GM23338 (cell line): ENCODE results near the gene SMIM22. TPM values are rescaled to one million over a fixed set of nuclear protein-coding genes. Genes with fewer than 3 reads are reported as not detected.

Experiments
- ATAC-seq: fragments of 200-7000 bp; cut with Tn5 transposase; 3 replicates; pipeline ENCODE4 v1.9.1; 2020
- DNase-seq: peaks from one replicate; pipeline ENCODE4 v3.0.0-alpha.2; 2015; ENCODE audit warnings: low spot score
- H2AFZ ChIP-seq: fragments of 200-600 bp; sonication (generic); 2 replicates; pipeline ENCODE4 v1.8.0; 2016; ENCODE audit warnings: antibody characterized with exemption, mild to moderate bottlenecking, moderate library complexity
- H3F3A ChIP-seq: fragments of 200-600 bp; sonication (generic); replicated peaks from 2 replicates; pipeline ENCODE4 v1.8.0; 2017; ENCODE audit warnings: antibody characterized with exemption, mixed run types, low read depth
- H3K27ac ChIP-seq: fragments of 200-600 bp; sonication (generic); 2 replicates; pipeline ENCODE4 v1.6.1; 2016; ENCODE audit warnings: low read depth
- H3K27me3 ChIP-seq: fragments of 200-600 bp; sonication (generic); 2 replicates; pipeline ENCODE4 v1.8.0; 2016; ENCODE audit warnings: mild to moderate bottlenecking, mixed run types, moderate library complexity; ENCODE audit not compliant: insufficient read depth
- H3K36me3 ChIP-seq: fragments of 200-600 bp; sonication (generic); 2 replicates; pipeline ENCODE4 v1.8.0; 2016; ENCODE audit warnings: mild to moderate bottlenecking; ENCODE audit not compliant: insufficient read depth
- H3K4me1 ChIP-seq: fragments of 200-600 bp; sonication (generic); 2 replicates; pipeline ENCODE4 v1.8.0; 2016; ENCODE audit warnings: mild to moderate bottlenecking, moderate library complexity; ENCODE audit not compliant: insufficient read depth
- H3K4me2 ChIP-seq: fragments of 200-600 bp; sonication (generic); 2 replicates; pipeline ENCODE4 v1.7.1; 2017; ENCODE audit warnings: mixed run types
- H3K4me3 ChIP-seq: fragments of 200-600 bp; sonication (generic); 2 replicates; pipeline ENCODE4 v1.6.1; 2016; ENCODE audit warnings: mixed run types
- H3K79me2 ChIP-seq: fragments of 200-600 bp; sonication (generic); replicated peaks from 2 replicates; pipeline ENCODE4 v1.8.0; 2017; ENCODE audit warnings: mild to moderate bottlenecking; ENCODE audit not compliant: insufficient read depth
- H3K9me2 ChIP-seq: fragments of 200-600 bp; sonication (generic); 2 replicates; pipeline ENCODE4 v1.8.0; 2017; ENCODE audit not compliant: insufficient read depth
- H4K20me1 ChIP-seq: fragments of 200-600 bp; sonication (generic); replicated peaks from 2 replicates; pipeline ENCODE4 v1.8.0; 2017; ENCODE audit warnings: mild to moderate bottlenecking; ENCODE audit not compliant: insufficient read depth
- H3K27ac Mint-ChIP-seq: 2 replicates; pipeline ENCODE4 v1.8.0; 2020; ENCODE audit warnings: inconsistent platforms, mild to moderate bottlenecking, moderate library complexity, mixed read lengths
- H3K27me3 Mint-ChIP-seq: 3 replicates; pipeline ENCODE4 v1.8.0; 2022; ENCODE audit warnings: low read depth, mild to moderate bottlenecking, moderate library complexity, mixed read lengths, inconsistent platforms; ENCODE audit not compliant: insufficient read depth, poor library complexity
- H3K36me3 Mint-ChIP-seq: 3 replicates; pipeline ENCODE4 v1.8.0; 2021; ENCODE audit warnings: low read depth, mild to moderate bottlenecking, inconsistent platforms, moderate library complexity, mixed read lengths
- H3K4me1 Mint-ChIP-seq: 3 replicates; pipeline ENCODE4 v1.8.0; 2020; ENCODE audit warnings: mild to moderate bottlenecking, inconsistent platforms, mixed read lengths
- H3K4me3 Mint-ChIP-seq: 3 replicates; pipeline ENCODE4 v1.8.0; 2021; ENCODE audit warnings: moderate library complexity, mild to moderate bottlenecking, inconsistent platforms, mixed read lengths
- H3K9me3 Mint-ChIP-seq: 3 replicates; pipeline ENCODE4 v1.8.0; 2020; ENCODE audit warnings: moderate library complexity, mild to moderate bottlenecking, inconsistent platforms, mixed read lengths
- CREB1 ChIP-seq: fragments of 250-450 bp; sonication (Bioruptor Pico); IDR thresholded peaks from 2 replicates; pipeline ENCODE4 v1.5.0; 2020; ENCODE audit warnings: low read depth, mild to moderate bottlenecking, moderate library complexity
- CTCF ChIP-seq, 2 experiments: fragments of 200-600 bp in 1 of 2; sonication (generic) in 1 of 2; conservative IDR thresholded peaks; 2 replicates each; pipeline versions ENCODE4 v1.5.1 to v1.6.1; 2016 to 2017; ENCODE audit warnings: antibody characterized with exemption in 2 of 2, low read depth in 2 of 2, mild to moderate bottlenecking in 2 of 2, moderate library complexity in 1 of 2
- EZH2 ChIP-seq: fragments of 200-600 bp; sonication (generic); IDR thresholded peaks from one replicate; pipeline ENCODE4 v1.8.0; 2017; ENCODE audit warnings: antibody characterized with exemption, mild to moderate bottlenecking, low read depth; ENCODE audit not compliant: unreplicated experiment
- EZH2phosphoT487 ChIP-seq: fragments of 200-600 bp; sonication (generic); IDR thresholded peaks from one replicate; pipeline ENCODE4 v1.8.1; 2018; ENCODE audit warnings: antibody characterized with exemption; ENCODE audit not compliant: unreplicated experiment
- JUNB ChIP-seq: IDR thresholded peaks from one replicate; pipeline ENCODE4 v1.6.1; 2016; ENCODE audit warnings: antibody characterized with exemption; ENCODE audit not compliant: unreplicated experiment
- NANOG ChIP-seq: IDR thresholded peaks from 2 replicates; pipeline ENCODE4 v1.6.1; 2016; ENCODE audit warnings: antibody characterized with exemption, borderline replicate concordance
- POLR2AphosphoS5 ChIP-seq: IDR thresholded peaks from 2 replicates; pipeline ENCODE4 v1.6.1; 2016; ENCODE audit warnings: antibody characterized with exemption, low read depth
- REST ChIP-seq: IDR thresholded peaks from one replicate; pipeline ENCODE4 v1.6.1; 2018; ENCODE audit warnings: antibody characterized with exemption; ENCODE audit not compliant: unreplicated experiment
- STAT1 ChIP-seq: IDR thresholded peaks from one replicate; pipeline ENCODE4 v1.6.1; 2016; ENCODE audit warnings: antibody characterized with exemption; ENCODE audit not compliant: unreplicated experiment
- ZNF114 ChIP-seq: fragments of 250-450 bp; sonication (Bioruptor Pico); IDR thresholded peaks from 2 replicates; pipeline ENCODE4 v1.5.0; 2020; ENCODE audit warnings: mild to moderate bottlenecking, moderate library complexity
- ZNF331 ChIP-seq: fragments of 250-450 bp; sonication (Bioruptor Pico); IDR thresholded peaks from 2 replicates; pipeline ENCODE4 v1.5.0; 2020; ENCODE audit warnings: low read depth, mild to moderate bottlenecking, moderate library complexity
- polyA plus RNA-seq: library from polyadenylated mRNA; unstranded; fragments of >200 nt; fragmentation: Nextera tagmentation; extraction: Ambion mirVana; gene quantifications from 2 replicates; pipeline ENCODE4 v1.2.1, GENCODE V29; 2016
- total RNA-seq: library from RNA; depleted of rRNA; stranded (reverse); fragments of >200 nt; shearing (Covaris generic); gene quantifications from 2 replicates; pipeline ENCODE4 v1.2.3, GENCODE V29; 2014
- TF ChIP-seq, protein P1 (sequence below): IDR thresholded peaks from 2 replicates; pipeline ENCODE4 v1.6.1; 2016; ENCODE audit warnings: antibody characterized with exemption
- TF ChIP-seq, protein P2 (sequence below): fragments of 250-450 bp; sonication (Bioruptor Pico); IDR thresholded peaks from 2 replicates; pipeline ENCODE4 v1.5.0; 2020; ENCODE audit warnings: mild to moderate bottlenecking, moderate library complexity

The SMIM22 gene
- total and polyA plus RNA-seq, 2 experiments from 2014 or later, result 1.4 TPM; not detected in 1

DNA sequence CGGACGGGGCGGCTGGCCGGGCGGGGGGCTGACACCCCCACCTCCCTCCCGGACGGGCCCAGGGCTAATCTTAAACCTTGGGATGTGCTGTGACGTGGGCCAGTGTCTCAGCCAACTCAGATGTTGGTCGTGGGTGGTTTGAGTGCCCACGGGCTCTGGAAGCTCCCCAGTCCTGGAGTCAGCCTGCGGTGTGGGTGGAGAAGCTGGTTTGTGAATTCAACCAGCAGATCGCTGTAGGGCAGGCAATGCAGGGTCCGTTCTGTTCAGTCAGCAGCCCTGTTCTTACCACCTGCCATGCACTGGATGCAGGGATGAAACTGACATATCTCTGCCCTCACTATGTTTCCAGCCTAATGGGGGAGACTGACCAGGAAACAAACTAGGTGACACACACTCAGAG, 20.2 kb upstream of the SMIM22 start:
- no peaks in the 10 kb centered on the region for H3K79me2 ChIP-seq
- no peak overlapping the region for H3K4me3 ChIP-seq
- H3K9me2 ChIP-seq, result no peaks in the 10 kb centered on the region
- Mint-ChIP-seq H3K9me3 (peaks cover 3% of the 10 kb centered on the region; the same call in 2 of the 3 replicates), H3K4me1 (0 out of 3 replicates have a peak, but pooled peaks cover 2% of the 10 kb centered on the region), H3K27me3 (peaks cover 9% of the 10 kb centered on the region), H3K4me3 (no peak overlapping the region), H3K27ac (no peak overlapping the region), H3K36me3 (peaks cover 8% of the 10 kb centered on the region; the same call in 2 of the 3 replicates)
- ATAC-seq (no peak), DNase-seq (no peak)
- no peak overlapping the region for H3K27ac ChIP-seq
- H3K4me1 ChIP-seq, result no peaks in the 10 kb centered on the region
- H2AFZ ChIP-seq, result no peak overlapping the region
- H4K20me1 ChIP-seq, result no peaks in the 10 kb centered on the region
- H3K27me3 ChIP-seq, result no peaks in the 10 kb centered on the region
- H3K4me2 ChIP-seq, result no peak overlapping the region
- H3K36me3 ChIP-seq, result no peaks in the 10 kb centered on the region
- no peaks in the 10 kb centered on the region for H3F3A ChIP-seq
- TF ChIP-seq ZNF114 (CRISPR knock-in tag) (no peak), JUNB (no peak), REST (no peak), EZH2phosphoT487 (no peak), CTCF (conservative IDR thresholded peaks at IDR 0.05; ENCODE audit: low read depth in 2 of 2) (no peak), EZH2 (no peak), CREB1 (CRISPR knock-in tag) (no peak), POLR2AphosphoS5 (no peak), ZNF331 (CRISPR knock-in tag) (no peak), NANOG (no peak), STAT1 (no peak)
- TF ChIP-seq, protein P1, sequence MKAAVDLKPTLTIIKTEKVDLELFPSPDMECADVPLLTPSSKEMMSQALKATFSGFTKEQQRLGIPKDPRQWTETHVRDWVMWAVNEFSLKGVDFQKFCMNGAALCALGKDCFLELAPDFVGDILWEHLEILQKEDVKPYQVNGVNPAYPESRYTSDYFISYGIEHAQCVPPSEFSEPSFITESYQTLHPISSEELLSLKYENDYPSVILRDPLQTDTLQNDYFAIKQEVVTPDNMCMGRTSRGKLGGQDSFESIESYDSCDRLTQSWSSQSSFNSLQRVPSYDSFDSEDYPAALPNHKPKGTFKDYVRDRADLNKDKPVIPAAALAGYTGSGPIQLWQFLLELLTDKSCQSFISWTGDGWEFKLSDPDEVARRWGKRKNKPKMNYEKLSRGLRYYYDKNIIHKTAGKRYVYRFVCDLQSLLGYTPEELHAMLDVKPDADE, result no peak
- TF ChIP-seq, protein P2, sequence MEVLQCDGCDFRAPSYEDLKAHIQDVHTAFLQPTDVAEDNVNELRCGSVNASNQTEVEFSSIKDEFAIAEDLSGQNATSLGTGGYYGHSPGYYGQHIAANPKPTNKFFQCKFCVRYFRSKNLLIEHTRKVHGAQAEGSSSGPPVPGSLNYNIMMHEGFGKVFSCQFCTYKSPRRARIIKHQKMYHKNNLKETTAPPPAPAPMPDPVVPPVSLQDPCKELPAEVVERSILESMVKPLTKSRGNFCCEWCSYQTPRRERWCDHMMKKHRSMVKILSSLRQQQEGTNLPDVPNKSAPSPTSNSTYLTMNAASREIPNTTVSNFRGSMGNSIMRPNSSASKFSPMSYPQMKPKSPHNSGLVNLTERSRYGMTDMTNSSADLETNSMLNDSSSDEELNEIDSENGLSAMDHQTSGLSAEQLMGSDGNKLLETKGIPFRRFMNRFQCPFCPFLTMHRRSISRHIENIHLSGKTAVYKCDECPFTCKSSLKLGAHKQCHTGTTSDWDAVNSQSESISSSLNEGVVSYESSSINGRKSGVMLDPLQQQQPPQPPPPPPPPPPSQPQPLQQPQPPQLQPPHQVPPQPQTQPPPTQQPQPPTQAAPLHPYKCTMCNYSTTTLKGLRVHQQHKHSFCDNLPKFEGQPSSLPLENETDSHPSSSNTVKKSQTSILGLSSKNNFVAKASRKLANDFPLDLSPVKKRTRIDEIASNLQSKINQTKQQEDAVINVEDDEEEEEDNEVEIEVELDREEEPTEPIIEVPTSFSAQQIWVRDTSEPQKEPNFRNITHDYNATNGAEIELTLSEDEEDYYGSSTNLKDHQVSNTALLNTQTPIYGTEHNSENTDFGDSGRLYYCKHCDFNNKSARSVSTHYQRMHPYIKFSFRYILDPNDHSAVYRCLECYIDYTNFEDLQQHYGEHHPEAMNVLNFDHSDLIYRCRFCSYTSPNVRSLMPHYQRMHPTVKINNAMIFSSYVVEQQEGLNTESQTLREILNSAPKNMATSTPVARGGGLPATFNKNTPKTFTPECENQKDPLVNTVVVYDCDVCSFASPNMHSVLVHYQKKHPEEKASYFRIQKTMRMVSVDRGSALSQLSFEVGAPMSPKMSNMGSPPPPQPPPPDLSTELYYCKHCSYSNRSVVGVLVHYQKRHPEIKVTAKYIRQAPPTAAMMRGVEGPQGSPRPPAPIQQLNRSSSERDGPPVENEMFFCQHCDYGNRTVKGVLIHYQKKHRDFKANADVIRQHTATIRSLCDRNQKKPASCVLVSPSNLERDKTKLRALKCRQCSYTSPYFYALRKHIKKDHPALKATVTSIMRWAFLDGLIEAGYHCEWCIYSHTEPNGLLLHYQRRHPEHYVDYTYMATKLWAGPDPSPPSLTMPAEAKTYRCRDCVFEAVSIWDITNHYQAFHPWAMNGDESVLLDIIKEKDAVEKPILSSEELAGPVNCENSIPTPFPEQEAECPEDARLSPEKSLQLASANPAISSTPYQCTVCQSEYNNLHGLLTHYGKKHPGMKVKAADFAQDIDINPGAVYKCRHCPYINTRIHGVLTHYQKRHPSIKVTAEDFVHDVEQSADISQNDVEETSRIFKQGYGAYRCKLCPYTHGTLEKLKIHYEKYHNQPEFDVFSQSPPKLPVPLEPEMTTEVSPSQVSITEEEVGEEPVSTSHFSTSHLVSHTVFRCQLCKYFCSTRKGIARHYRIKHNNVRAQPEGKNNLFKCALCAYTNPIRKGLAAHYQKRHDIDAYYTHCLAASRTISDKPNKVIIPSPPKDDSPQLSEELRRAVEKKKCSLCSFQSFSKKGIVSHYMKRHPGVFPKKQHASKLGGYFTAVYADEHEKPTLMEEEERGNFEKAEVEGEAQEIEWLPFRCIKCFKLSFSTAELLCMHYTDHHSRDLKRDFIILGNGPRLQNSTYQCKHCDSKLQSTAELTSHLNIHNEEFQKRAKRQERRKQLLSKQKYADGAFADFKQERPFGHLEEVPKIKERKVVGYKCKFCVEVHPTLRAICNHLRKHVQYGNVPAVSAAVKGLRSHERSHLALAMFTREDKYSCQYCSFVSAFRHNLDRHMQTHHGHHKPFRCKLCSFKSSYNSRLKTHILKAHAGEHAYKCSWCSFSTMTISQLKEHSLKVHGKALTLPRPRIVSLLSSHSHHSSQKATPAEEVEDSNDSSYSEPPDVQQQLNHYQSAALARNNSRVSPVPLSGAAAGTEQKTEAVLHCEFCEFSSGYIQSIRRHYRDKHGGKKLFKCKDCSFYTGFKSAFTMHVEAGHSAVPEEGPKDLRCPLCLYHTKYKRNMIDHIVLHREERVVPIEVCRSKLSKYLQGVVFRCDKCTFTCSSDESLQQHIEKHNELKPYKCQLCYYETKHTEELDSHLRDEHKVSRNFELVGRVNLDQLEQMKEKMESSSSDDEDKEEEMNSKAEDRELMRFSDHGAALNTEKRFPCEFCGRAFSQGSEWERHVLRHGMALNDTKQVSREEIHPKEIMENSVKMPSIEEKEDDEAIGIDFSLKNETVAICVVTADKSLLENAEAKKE, result no peak
